Stimulated activated CD8-positive, alpha-beta memory T cell treated with anti-CD3 and anti-CD28 coated beads, Interleukin-7, amount 100 ng/mL, for 48 hours (primary cell): Measurements from ENCODE around the gene DCAF12L1.

Source experiments
- DNase-seq, 2 donors: peaks; one replicate each; pipeline ENCODE4 v3.0.0-alpha.2; 2020; ENCODE audit warnings: low read depth in 1 of 2; ENCODE audit errors: extremely low read depth in 1 of 2

DCAF12L1 gene

DNA sequence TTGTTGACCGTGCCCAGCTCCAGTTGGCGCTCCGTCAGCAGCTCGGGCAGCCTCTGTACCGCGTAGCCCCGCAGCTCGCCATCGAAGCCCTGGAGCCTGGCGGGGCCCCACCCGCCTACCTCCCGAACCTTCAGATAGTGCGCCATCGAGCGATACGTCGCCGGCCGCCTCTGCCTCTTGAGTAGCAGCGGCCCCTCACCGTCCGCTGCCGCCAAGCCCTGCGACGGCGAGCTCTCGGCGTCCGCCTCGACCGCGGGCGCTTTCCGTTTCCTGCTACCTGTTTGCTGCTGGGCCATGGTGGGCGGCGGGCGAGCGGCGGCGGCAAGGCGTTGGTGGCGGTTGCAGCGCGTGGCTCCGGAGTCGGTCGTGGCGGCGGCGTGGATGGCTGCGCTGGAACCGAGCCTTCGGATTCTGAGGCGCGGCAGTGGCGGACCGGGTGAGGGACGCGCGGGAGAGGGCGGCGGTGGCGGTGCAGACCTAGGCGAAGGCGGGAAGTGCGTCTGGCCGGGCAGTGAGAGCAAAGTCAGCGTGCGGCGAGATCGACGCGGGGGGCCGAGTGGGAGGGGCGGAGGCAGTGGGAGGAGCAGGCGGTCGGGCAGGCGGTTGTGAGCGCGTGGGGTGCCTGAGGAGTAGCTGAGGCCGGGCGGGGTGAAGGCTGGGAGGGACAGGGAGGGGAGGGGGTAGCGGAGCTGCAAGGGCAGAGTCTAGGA is at the start of gene DCAF12L1:
DCAF12L1 (minus strand) TSS at position 502 of the 710 bp plus-strand sequence; CDS start at position 296, 206 bp downstream.
- DNase-seq: no peak

GRCh38 chrX:126580877-126581276 is 28.3 kb upstream of the DCAF12L1 start:
- no peak for DNase-seq

- no peak for DNase-seq
These were observed 23.3 kb upstream of the DCAF12L1 start for GRCh38 chrX:126575911-126576310.

DNA sequence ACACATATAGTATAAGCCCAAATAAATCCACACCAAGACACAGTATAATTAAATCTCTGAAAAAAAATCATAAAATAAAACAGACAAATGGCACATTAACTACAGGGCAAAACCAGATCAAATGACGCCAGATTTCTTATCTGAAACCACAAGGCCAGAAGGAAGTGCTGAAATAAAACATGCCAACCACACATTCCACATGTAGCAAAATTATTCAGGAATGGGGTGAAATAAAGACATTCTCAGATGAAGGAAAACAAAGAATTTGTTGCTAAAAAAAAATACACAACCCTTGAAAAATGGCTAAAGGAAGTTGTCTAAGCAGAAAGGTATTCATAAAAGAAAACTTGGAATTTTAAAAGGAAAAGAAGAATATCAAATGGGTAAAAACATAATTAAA is 4.5 kb upstream of the DCAF12L1 start:
- no peak for DNase-seq

DNA sequence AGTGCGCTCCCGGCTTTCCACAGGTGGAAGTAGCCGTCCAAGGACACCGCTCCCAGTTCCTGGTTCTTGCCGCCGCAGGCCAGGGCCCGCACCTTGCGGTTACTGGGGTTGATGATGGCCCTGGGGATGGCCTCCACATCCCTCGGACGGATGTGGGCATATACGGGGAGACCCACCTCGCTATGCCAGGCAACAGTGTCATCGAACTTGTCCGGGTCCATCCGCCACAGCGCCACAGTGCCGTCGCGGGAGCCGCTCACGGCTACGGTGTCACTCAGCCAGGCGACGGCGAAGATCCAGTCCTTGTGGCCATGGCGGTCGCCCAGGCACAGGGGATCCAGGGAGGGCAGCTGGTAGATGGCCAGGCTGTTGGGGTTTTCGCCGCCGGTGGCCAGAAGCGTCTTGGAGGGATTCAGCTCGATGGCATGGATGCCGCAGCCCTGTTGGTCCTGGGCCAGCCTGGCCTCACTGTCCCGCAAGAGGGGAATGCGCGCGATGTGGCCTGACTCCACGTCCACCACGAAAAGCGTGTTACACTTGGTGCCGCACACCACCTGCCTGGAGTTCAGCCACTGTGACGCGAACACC is 795 bp downstream of the DCAF12L1 start:
- DNase-seq: no peak

DNA sequence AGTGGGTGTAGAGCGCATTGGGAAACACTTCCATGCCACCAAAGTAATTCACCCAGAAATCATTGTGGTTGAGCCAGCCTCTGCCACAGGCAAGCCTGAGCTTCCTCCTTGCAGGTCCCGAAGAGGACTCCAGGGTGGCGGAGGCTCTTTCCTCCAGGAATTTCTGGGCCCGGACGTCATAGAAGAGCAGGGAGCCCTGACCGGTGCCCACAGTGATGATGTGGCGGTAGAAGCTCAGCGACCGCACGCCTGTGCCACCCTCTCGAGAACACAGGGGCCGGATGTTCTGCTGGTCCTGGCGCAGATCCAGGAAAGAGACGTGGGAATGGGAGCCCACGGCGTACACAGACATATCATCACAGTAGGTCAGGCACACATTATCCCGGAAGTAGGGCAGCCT is 1.3 kb downstream of the DCAF12L1 start:
- DNase-seq: no peak

DNA sequence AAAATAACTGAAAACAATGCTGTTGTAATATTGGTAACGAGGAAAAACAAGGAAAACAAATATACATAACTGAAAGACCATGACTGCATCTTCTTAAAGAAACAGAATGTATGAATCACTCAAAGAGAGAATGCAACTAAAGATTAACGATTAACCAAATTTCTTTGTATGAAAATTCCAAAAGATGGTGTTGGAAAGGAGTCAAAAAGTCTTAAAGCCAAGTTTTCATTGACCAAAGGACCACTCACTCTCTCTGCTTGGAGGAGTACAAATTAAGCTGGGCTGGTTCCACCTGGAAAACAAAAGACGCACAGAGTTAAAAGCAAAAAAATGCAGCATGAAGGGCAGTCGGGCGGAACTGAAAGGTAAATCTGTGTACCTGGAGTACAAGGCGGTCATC is 1.8 kb downstream of the DCAF12L1 start:
- no peak for DNase-seq

- DNase-seq: no peak
These were observed 42.7 kb downstream of the DCAF12L1 start for GRCh38 chrX:126509923-126510322.
